GM13977 (cell line): ENCODE results near the gene RBM38.

ENCODE experiments used
- DNase-seq: peaks from one replicate; pipeline ENCODE4 v3.0.0; 2012; ENCODE audit warnings: low spot score
- CTCF ChIP-seq: IDR thresholded peaks from 2 replicates; pipeline ENCODE4 v1.5.1; 2012; ENCODE audit warnings: mild to moderate bottlenecking, control low read depth; ENCODE audit not compliant: insufficient read depth; ENCODE audit errors: extremely low read depth, missing control alignments
- in situ Hi-C: fragments of 300-500 bp; cut with MboI; formaldehyde crosslinking; loops from one replicate; pipeline ENCODE4 v1.12.0; 2022; ENCODE audit warnings: low sequenced_read_pairs, low pct_unique_long_range_greater_than_20kb, mixed read lengths, inconsistent platforms; ENCODE audit not compliant: unreplicated experiment

The RBM38 gene

GRCh38 chr20:57409316-57409671 lies 18.1 kb downstream of the RBM38 start:
- DNase-seq = no peak
- no peak for TF ChIP-seq CTCF
- in situ Hi-C loops = no loop called here

- TF ChIP-seq CTCF = no peak
- in situ Hi-C loops = no loop called here
- no peak for DNase-seq
Measured at GRCh38 chr20:57409672-57410397, 18.6 kb downstream of the RBM38 start.

- TF ChIP-seq CTCF = no peak
- no peak for DNase-seq
- in situ Hi-C loops = no loop called here
Measured at GRCh38 chr20:57410398-57410920, 19.3 kb downstream of the RBM38 start.

- in situ Hi-C loops = no loop called here
- no peak for DNase-seq
- no peak for TF ChIP-seq CTCF
Measured at GRCh38 chr20:57410924-57411323, 19.7 kb downstream of the RBM38 start.

- in situ Hi-C loops = no loop called here
- TF ChIP-seq CTCF = no peak
- no peak for DNase-seq
Measured at GRCh38 chr20:57411406-57412283, 20.4 kb downstream of the RBM38 start.

GRCh38 chr20:57412347-57413029 lies 21.3 kb downstream of the RBM38 start:
- no peak for TF ChIP-seq CTCF
- in situ Hi-C loops = no loop called here
- no peak for DNase-seq
